IgD-negative memory B cell (primary cell): ENCODE results near the gene COL27A1. TPM values are rescaled to one million over a fixed set of nuclear protein-coding genes. Genes with fewer than 3 reads are reported as not detected.
A peak's percentile ranks its signal among the peaks of the same experiment; 100 is the strongest.

ENCODE experiments used
- H3K27ac Mint-ChIP-seq, 3 donors: one replicate each; pipeline ENCODE4 v1.8.0; 2020 to 2022; ENCODE audit warnings: mild to moderate bottlenecking in 3 of 3, mixed read lengths in 3 of 3, moderate library complexity in 1 of 3
- H3K27me3 Mint-ChIP-seq: one replicate; pipeline ENCODE4 v1.8.0; 2021; ENCODE audit warnings: mixed read lengths
- H3K36me3 Mint-ChIP-seq: one replicate; pipeline ENCODE4 v1.8.0; 2020; ENCODE audit warnings: mild to moderate bottlenecking, mixed read lengths
- H3K4me1 Mint-ChIP-seq, 3 donors: one replicate each; pipeline ENCODE4 v1.8.0; 2020 to 2022; ENCODE audit warnings: mixed read lengths in 3 of 3, mild to moderate bottlenecking in 1 of 3
- H3K4me3 Mint-ChIP-seq, 4 donors: one replicate each; pipeline ENCODE4 v1.8.0; 2020 to 2022; ENCODE audit warnings: mild to moderate bottlenecking in 4 of 4, mixed read lengths in 4 of 4, moderate library complexity in 3 of 4
- H3K9me3 Mint-ChIP-seq, 3 donors: one replicate each; pipeline ENCODE4 v1.8.0; 2020 to 2021; ENCODE audit warnings: mixed read lengths in 3 of 3, mild to moderate bottlenecking in 1 of 3
- polyA plus RNA-seq: library from polyadenylated mRNA; unstranded; fragments of 300-500 nt; fragmentation: Illumina TruSeq; gene quantifications from one replicate; pipeline ENCODE4 v1.2.3, GENCODE V29; 2021

COL27A1 gene
- polyA plus RNA-seq, 1 donor from 2014 or later: not detected

DNA sequence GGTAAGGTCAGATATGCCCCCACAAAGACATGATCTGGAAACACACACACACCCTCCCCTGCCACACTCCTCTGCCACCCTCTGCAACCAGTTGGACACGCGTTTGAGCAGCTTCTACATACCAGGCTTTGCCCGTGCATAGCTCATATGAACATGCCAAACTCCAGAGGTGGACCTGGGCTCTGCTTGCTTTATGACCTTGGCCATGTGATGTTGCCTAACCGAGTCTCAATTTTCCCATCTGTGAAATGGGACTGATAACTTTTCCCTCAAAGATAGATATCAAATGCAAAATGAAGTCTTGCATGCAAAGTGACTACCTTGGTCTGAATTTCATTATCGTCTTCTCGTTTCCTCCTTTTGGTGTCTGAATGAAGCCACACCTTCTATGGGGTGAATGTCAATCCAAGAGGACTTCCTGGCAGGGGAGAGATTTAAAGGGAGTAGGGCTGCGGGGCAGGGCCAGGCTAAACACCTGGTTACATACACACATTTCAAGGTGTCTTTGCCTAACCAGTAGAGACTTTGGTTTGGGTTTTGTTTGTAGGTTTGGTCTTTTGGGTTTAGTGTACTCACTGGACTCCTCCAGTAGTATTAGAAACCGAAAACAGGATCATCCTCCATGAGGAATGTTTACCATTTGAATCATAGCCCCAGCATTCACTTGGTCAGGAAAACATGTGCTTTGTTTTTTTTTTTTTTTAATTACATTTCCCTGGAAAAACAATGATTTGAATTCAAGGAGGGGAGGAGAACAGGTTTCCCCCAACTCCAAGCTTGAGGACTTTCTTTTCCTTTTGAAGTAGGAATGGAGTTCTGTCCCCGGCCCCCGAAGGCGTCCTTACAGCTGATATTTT lies 63.2 kb downstream of the COL27A1 start:
- peaks cover 2% of the 10 kb centered on the region for H3K27me3 Mint-ChIP-seq
- no peaks in the 10 kb centered on the region for H3K36me3 Mint-ChIP-seq
- no peak overlapping the region for H3K27ac Mint-ChIP-seq
- no peaks in the 10 kb centered on the region for H3K9me3 Mint-ChIP-seq
- no peaks in the 10 kb centered on the region for H3K4me1 Mint-ChIP-seq
- H3K4me3 Mint-ChIP-seq: no peak overlapping the region

DNA sequence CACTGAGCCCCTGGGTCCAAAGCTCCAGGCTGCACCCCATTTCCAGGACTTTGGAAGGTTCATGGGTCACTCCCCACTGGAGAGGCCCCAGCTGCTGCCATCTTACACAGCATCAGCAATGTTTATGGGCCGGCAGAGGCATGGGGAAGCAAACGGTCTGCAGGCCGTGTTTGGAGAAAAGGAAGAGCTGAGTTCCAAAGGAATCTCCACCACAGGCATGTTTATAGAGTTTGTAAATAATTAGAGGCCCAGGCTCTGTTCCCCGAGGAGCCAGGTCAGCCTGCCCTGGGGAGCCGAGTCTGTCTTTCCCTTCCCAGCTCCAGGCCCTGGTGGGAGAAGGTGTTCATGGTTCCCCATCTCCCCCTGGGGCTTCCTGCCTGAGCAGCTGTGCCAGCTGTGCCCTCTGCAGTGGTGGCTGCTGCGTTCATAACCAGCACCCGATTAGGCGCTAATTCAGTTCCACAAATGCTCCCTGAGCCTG lies 64.8 kb downstream of the COL27A1 start:
- H3K9me3 Mint-ChIP-seq: no peaks in the 10 kb centered on the region

DNA sequence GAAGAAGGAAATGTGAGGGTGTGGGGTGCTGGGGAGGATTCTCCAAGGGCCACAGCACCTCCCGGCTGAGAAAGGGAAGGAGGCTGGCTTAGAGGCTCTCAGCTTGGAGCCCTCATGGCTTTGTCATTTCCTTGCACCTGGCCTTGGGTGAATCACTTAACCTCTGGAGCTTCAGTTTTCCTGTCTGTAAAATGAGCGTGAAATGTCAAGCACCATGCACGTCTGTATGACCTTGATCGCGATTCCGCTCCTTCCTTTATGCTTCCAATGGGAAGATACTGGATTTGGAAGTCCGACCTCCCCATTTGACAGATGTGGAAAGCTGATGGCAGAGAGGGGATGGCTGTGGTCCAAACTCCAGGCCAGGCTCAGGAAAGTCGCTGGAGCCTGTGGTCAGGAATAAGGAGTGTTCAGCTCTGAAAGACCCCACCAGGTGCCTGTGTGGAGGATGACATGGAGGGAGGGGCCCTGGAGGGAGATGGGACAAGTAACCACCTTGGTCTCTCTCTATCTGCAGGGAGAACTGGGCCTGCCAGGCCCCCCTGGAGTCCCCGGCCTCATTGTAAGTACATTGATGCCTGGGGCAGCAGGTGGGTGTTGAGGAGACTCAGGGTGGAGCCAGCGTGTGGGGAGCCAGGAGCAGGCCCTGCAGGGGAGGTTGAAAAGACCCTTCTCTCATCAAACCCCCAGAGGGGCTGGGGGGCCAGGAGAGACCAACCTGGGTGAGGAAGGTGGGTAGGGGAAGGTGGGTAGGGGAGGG lies 66.5 kb downstream of the COL27A1 start:
- Mint-ChIP-seq H3K9me3 (no peaks in the 10 kb centered on the region), H3K36me3 (no peaks in the 10 kb centered on the region), H3K27me3 (peaks cover 2% of the 10 kb centered on the region), H3K4me3 (no peak overlapping the region), H3K27ac (no peak overlapping the region), H3K4me1 (no peaks in the 10 kb centered on the region)

More for the DNA sequence above, 64.8 kb downstream of the COL27A1 start:
- peaks cover 2% of the 10 kb centered on the region for H3K27me3 Mint-ChIP-seq
- no peaks in the 10 kb centered on the region for H3K4me1 Mint-ChIP-seq
- H3K4me3 Mint-ChIP-seq: no peak overlapping the region
- no peaks in the 10 kb centered on the region for H3K36me3 Mint-ChIP-seq
- no peak overlapping the region for H3K27ac Mint-ChIP-seq

DNA sequence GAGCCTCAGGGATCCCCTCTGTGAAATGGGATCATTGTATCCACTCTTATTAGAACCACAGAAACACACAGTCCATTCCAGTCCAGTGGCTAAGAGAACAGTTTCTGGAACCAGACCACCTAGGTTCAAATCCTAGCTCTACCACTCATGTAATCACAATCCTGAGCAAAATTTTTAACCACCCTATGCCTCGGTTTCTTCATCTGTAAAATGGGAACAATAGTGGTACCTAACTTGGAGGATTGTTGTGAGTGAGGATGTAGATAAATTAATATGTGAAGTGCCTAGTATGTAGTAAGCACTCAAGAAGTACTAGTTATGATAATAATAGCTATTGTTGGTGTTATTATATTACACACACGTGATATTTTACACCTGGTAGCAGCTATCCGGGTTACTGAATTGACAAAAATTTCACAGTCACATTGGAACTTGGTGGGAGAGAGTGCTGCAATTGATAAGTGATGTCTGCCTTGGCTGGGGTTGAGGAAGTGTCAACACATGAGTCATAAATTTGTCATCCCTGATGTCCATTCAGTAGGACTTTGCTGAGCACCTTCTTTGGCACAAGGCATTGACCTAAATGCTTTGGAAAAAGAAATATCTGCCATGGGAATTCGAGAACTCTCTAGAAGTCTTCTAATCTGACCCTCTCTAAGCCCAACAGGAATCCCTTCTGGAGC lies 68.4 kb downstream of the COL27A1 start:
- no peaks in the 10 kb centered on the region for H3K9me3 Mint-ChIP-seq
- H3K4me3 Mint-ChIP-seq: no peak overlapping the region
- no peaks in the 10 kb centered on the region for H3K36me3 Mint-ChIP-seq
- H3K27me3 Mint-ChIP-seq: peaks cover 4% of the 10 kb centered on the region
- no peak overlapping the region for H3K27ac Mint-ChIP-seq
- no peaks in the 10 kb centered on the region for H3K4me1 Mint-ChIP-seq

DNA sequence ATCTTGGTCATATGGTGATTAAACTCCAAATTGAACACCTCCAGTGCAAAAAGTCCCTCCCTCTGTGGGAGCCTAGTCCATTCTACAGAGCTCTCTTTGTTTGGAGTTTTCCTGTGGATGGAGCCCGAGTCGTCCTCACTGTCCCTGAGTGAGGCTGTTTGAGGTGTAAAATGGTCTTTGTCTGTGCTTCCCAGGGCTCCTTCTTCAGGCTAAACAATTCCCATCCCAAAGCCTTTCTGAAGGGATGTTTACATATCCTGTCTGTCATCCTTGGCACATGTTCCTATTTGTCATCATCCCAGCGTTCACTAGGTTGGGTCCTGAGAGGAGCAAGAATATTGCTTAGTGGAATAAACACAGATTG lies 68.9 kb downstream of the COL27A1 start:
- H3K27me3 Mint-ChIP-seq: peaks cover 4% of the 10 kb centered on the region
- H3K36me3 Mint-ChIP-seq: no peaks in the 10 kb centered on the region
- H3K9me3 Mint-ChIP-seq: no peaks in the 10 kb centered on the region

DNA sequence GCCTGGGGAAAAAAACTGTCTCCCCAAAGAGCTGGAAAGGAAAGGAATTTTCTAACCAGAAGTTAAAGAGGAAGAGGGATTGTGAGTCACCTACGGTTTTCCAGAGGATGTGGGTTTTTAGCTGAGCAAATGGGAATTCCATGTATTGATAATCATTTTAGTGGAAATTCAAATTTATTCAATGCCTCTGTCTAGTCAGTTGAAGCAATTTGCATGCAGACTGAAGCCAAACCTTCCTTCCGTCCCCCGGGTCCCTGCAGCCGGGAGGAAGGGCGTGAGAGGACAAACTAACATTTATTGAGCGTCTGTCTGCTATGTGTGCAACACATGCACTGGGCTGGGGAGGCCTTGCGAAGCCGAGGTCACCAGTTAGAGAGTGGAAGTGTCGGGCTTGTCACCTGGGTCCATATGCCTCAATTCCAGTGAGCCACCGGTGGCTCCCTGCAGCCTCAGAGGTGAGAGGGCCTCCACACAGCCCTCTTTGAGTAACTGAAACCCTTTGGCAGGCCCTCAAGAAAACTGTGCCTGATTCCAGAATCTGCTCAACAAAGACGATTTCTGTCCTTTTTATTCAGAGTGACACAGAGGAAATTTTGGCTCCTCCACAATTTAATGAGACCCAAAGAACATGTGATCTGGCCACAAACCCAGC lies 70.3 kb downstream of the COL27A1 start:
- H3K4me3 Mint-ChIP-seq: no peak overlapping the region
- H3K36me3 Mint-ChIP-seq: no peaks in the 10 kb centered on the region
- no peaks in the 10 kb centered on the region for H3K4me1 Mint-ChIP-seq
- no peaks in the 10 kb centered on the region for H3K9me3 Mint-ChIP-seq
- H3K27ac Mint-ChIP-seq: no peak overlapping the region
- H3K27me3 Mint-ChIP-seq: peaks cover 4% of the 10 kb centered on the region

More for the DNA sequence above, 68.9 kb downstream of the COL27A1 start:
- H3K4me1 Mint-ChIP-seq: no peaks in the 10 kb centered on the region
- no peak overlapping the region for H3K4me3 Mint-ChIP-seq
- H3K27ac Mint-ChIP-seq: no peak overlapping the region

DNA sequence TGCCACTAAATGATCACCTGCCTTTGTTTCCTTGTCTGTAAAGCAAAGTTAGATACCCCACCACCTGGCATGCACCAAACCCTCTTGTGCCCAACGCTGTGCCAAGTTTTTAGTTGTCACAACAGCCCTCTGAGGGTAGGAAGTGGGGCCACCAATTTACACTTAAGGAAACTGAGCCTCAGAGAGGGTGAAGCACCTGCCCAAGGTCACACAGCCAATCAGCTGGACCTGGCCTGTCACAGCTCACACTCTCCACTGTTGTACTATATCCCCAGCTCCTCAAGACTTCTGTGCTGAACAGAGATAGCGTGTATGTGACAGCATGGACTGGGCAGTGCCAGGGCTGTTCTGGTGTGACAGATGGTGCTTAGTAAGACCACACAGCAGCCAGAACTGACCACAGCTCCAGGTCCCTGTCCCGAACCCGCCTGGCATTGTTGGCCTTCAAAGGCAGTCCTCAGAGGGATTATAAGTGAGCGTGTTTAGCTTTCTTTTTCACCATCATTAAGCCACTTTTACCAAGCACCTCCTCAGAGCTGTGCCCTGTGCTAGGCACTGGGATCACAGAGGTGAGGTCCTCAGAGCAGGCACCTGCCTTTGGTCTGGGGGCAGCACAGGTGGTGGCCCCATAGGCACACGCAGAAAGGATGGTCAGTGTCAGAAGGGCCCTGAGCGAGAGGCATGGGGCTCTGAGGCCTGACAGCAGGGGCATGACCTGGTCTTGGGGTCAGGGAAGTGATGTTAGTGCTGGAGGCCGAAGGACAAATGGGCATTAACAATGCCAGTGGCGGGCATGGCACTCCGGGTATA lies 71.1 kb downstream of the COL27A1 start:
- H3K36me3 Mint-ChIP-seq: no peaks in the 10 kb centered on the region
- H3K27ac Mint-ChIP-seq: no peak overlapping the region
- H3K4me3 Mint-ChIP-seq: no peak overlapping the region
- H3K9me3 Mint-ChIP-seq: no peaks in the 10 kb centered on the region
- H3K4me1 Mint-ChIP-seq: no peaks in the 10 kb centered on the region
- H3K27me3 Mint-ChIP-seq: peaks cover 6% of the 10 kb centered on the region

DNA sequence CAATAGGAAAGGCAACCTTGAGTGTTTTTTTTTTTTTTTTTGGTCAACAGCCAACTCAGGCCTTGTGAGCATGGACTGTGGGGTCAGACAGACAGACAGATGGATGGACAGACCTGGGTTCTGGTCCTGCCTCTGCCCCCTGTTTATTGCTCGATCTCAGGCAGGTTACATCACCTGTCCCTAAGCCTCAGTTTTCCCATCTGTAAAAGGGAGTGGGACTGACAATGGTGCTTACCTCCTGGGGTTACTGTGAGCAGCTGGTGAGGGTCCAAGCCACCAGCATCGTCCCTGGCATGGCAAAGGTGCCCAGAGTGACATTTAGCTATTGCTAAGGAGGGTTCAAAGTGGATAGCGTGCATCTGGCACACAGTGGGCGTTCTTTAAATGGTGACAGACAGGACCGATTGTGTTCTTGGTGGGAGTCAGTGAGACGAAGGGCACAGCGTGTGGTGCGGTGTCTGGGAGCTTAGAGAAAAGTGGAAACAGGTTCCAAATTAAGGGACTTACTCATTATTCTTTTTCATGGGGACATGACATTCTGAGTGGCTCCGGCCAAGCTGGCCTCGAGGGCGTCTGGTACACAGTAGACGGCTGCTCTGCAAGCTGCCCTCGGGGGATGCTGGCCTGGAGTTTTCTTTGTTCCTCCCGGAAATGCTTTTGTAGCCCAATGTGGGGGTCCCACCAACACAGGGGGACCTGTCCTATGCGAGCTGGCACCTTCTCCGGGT lies 72.1 kb downstream of the COL27A1 start:
- H3K27ac Mint-ChIP-seq: no peak overlapping the region
- H3K4me3 Mint-ChIP-seq: no peak overlapping the region
- H3K9me3 Mint-ChIP-seq: no peaks in the 10 kb centered on the region
- H3K36me3 Mint-ChIP-seq: no peaks in the 10 kb centered on the region
- no peaks in the 10 kb centered on the region for H3K4me1 Mint-ChIP-seq
- peaks cover 6% of the 10 kb centered on the region for H3K27me3 Mint-ChIP-seq

DNA sequence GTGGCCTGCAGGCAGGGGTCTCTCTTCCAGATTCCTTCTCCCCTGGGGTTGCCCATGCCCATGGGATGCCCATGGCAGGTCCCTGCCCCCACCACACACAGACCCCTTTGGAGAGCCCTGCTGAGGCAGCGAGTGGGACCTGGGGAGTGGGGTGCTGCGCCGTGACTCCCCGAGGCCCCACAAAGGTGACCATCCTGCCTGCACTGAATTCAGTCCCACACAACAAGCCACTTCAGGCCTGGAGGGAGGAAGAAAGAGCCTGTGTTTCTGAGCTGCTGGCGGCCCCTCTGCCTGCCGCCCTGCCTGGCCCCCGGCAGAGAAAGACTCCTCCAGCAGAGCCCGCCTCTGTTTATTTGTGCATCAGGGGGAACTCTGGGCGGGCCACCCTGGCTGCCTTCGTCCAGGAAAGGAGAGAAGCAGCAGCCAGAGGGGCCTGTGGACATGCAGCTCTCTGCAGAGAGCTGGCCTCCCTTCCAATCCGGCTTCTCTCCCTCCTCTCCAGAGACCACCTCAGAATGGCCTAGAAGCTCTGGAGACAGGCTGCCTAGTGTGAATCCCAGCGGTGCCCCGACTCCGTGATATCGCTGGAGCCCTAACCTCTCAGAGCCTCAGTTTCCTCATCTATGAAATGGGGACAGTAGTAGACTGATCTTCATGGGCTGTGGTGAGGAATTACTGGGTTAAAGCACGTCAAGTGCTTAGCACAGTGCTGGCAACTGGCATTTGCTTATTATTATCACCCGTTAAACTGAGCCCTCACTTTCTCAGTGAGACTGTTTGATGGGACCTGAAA lies 72.9 kb downstream of the COL27A1 start:
- Mint-ChIP-seq H3K9me3 (no peaks in the 10 kb centered on the region), H3K4me1 (no peaks in the 10 kb centered on the region), H3K27ac (no peak overlapping the region), H3K27me3 (peaks cover 8% of the 10 kb centered on the region), H3K36me3 (no peaks in the 10 kb centered on the region), H3K4me3 (no peak overlapping the region)

DNA sequence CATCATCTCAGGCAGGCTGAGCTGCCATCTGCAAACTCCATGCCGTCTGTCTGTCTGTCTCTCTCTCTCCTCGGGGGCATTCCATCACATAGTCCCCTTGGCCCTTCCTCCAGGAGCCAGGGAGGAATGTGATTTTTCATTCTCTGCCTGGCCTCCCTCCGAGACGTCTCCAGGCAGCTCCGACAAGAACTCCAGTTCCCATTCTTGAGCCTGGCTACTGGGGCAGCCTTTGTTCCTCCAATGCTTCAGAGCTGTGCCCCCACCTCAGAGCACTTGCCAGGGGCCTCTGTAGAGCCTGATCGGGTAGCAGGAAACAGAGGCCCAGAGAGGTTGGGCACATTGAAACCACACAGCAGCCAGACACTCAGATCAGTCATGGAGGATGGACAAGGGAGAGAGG lies 74.0 kb downstream of the COL27A1 start:
- H3K27me3 Mint-ChIP-seq: peaks cover 8% of the 10 kb centered on the region
- H3K4me3 Mint-ChIP-seq: no peak overlapping the region
- peak overlapping the region in 1 of 3 donors; percentile 64 for H3K27ac Mint-ChIP-seq
- H3K9me3 Mint-ChIP-seq: no peaks in the 10 kb centered on the region
- H3K36me3 Mint-ChIP-seq: no peaks in the 10 kb centered on the region
- no peaks in the 10 kb centered on the region for H3K4me1 Mint-ChIP-seq

DNA sequence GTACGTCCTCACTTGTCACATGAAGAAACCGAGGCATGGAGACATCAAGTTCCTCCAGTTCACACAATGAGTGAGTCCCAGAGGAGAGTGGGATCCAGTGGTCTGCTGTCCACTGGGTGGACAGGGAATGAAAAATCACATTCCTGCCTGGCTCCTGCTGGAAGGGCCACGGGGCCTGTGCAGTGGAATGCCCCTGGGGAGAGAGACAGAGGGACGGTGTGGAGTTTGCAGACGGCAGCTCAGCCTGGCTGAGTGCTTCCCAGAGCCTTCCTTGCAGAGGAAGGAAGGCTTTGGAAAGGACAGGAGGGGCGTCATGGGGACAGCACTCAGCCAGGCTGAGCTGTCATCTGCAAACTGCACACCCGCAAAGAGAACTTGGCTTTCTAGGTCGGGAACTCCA lies 74.7 kb downstream of the COL27A1 start:
- Mint-ChIP-seq H3K4me1 (no peaks in the 10 kb centered on the region), H3K9me3 (no peaks in the 10 kb centered on the region), H3K36me3 (no peaks in the 10 kb centered on the region), H3K4me3 (no peak overlapping the region), H3K27me3 (peaks cover 8% of the 10 kb centered on the region), H3K27ac (peak overlapping the region in 1 of 3 donors; percentile 64)

DNA sequence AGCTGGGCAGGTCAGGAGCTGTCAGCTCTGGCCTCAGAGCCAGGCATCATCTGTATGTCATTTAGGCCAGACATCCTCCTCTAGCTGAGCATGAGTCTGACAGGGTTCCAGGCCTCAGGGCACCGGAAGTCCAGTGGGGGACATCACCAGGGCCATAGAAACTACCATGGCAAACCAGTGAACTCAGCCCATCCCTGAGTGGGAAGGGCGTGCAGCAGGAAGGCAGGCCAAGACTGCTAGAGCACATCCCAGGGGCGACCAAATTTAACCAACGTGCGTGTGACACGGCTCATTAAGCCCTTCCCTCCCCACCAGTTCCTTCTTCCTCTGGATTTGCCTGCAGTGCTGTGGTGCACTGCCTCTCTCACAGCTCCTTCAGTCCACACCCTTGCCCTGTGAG lies 75.9 kb downstream of the COL27A1 start:
- Mint-ChIP-seq H3K4me3 (no peak overlapping the region), H3K27ac (no peak overlapping the region), H3K9me3 (peaks cover 0 to 1% (median 0%) of the 10 kb centered on the region in 3 donors), H3K36me3 (no peaks in the 10 kb centered on the region), H3K4me1 (no peaks in the 10 kb centered on the region), H3K27me3 (peaks cover 8% of the 10 kb centered on the region)
